NK-92 (cell line): ENCODE measurements around the gene SPACA7.

Experiments used
- DNase-seq: peaks from one replicate; lab custom pipeline; 2025; ENCODE audit not compliant: unreplicated experiment; lab: John Stamatoyannopoulos, UW

The SPACA7 gene

DNA sequence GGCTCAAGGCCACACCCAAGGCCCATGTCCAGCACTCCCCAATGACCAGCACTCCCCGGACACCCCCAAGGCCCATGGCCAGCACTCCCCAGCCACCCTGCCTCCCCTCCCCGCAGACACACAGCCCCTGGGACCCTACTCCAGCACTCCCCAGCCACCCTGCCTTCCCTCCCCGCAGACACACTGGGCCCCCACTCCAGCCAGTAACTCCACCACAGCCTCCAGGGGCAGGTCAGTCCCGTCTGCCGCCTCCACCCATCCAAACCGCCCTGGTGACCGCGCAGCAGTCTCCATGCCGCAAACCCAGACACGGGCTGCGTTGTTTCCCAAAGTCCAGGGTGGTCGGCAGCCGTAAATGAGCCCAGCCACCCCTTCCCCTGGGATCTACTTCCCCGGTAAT lies 70.7 kb downstream of the SPACA7 start:
- DNase-seq: no peak

GRCh38 chr13:112447306-112447705 lies 71.2 kb downstream of the SPACA7 start:
- DNase-seq: no peak

GRCh38 chr13:112447761-112448603 lies 71.8 kb downstream of the SPACA7 start:
- no peak for DNase-seq

GRCh38 chr13:112448621-112449544 lies 72.7 kb downstream of the SPACA7 start:
- no peak for DNase-seq

DNA sequence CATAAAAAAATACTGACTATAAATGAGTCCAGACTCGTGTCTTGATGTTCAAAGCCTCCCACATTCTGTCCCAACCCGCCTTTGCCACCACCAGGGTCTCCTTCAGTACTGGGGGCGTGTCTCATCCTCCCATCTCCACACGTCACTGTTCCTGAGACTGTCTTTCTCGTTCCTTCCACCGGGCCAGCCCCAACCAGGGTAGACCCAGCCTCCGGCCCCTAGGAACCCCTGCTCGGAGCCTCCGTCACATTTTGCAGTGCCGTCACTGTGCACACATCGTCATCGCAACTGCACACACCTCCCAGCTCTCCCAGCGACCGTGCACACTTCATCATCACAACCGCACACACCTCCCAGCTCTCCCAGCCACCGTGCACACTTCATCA lies 73.4 kb downstream of the SPACA7 start:
- DNase-seq: no peak

GRCh38 chr13:112450118-112450903 lies 74.2 kb downstream of the SPACA7 start:
- no peak for DNase-seq

GRCh38 chr13:112450904-112451240 lies 74.7 kb downstream of the SPACA7 start:
- no peak for DNase-seq

GRCh38 chr13:112451512-112452379 lies 75.6 kb downstream of the SPACA7 start:
- no peak for DNase-seq

GRCh38 chr13:112452380-112453206 lies 76.4 kb downstream of the SPACA7 start:
- no peak for DNase-seq

DNA sequence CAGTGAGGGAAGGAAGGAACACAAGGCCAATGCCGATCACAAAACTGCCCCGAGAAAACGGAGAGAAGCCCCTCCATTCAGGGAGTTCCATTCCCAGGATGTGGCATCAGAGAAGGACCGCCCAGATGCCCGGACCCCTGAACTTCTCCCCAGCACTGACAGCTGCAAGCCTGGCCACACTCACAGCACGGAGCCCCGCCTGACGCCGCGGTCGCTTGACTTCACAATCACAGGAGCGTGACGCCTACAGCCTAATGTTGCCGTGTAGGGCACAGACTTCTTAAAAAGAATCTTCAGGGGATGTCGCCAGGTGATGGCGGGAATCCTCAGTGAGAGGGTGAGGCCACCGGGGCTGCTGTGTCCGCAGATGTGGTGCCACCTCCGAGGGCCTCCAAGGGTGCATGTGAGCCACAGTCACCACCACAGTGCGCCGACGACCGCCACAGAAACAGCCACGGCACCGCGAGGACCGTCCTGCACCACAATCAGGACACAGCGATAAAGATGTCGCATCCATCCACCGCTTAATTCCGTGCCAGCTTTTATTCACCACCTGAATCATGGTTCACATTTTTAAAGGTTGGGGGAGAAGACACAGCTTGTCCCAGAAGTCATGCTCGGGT lies 77.2 kb downstream of the SPACA7 start:
- DNase-seq: no peak

DNA sequence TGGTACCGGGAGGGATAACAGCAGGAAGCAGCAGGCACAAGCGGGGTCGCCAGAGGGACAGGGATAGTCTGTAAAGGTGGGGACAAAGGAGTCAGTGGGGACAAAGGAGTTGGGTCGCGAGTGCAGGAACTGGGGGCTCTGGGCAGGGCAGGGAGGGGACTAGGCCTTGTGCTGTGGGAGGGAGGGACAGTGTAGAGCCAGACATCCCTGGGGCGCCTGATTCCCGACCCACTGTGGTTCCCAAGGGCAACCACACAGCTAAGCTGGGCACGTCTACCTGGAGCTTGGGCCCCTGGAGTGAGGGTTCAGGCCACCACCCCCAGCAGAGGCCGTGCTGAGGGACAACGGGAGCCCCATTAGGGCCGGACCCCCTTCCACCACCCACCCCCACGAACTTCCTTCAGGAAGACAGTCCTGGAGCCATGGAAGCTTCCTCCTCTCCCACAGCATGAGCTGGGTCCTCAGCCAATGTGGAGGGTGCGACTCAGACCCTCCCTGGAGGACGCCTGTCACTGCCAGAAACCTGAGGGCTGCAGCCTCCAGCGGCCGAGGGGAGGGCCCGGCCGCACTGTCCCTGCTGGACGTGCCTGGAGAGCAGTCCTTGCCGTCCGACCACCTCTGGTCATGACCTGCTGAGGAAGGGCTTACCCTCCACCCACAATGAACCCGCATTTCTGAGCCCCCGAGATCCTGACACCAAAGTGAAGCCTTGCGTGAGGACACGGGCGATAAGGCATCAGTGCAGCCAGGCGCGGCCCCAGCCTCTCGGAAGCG lies 77.9 kb downstream of the SPACA7 start:
- no peak for DNase-seq

DNA sequence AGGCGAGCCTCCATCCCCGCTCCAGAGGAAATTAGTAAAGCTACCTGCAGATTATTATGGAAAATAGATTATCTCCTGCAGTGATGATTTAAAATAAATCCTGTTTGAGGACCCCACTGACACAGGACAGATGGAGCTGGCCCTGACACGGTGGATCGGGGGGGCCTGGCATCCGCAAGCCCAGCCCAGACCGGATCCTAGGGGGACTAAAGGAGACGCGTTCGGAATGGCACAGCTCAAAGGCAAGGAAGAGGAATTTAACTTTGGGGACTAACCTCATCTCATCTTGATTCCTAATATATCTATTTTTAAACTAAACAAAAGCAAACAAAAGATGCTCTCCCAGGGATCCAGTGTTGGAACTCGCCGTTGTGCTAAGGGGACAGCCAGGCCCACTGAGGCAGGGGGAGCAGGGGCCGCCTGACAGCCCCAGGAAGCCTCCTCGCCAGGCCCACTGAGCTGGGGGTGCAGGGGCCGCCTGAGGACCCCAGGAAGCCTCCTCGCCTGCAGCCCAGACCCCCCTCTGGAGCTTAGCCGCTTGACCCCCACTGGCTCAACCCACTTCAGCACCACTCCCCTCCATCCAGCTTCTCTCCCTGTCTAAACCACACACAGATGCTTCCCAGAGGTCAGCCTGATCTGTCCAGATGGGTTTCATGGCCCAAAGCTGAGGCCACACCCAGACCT lies 78.6 kb downstream of the SPACA7 start:
- no peak for DNase-seq

DNA sequence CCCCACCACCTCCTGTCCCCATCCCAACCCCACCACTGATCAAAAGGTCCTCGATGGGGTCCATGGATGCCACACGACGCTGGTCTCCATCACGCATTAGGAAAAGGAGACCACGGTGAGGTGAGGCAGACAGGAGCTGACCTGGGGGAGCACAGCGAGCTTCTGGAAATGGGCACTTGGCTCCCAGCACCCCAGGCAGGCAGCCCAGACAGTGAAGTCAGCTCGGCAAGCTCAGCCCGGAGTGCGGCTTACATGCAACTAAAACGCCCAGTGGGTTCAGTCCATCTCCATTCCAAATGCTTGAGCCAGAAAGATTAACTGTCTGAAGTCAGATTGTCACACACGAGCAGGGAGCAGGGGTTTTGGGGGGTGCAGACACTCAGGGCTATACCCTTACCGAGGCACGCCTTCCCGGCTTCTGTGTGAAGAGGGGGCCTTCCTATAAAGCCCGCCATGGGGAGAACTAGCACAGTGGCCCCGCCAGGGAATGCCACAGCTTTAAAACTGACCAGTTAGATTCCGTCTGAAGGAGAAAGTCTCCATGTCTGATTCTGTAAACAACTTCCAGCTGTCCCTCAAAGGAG lies 79.4 kb downstream of the SPACA7 start:
- no peak for DNase-seq

GRCh38 chr13:112456138-112457056 lies 80.2 kb downstream of the SPACA7 start:
- no peak for DNase-seq

DNA sequence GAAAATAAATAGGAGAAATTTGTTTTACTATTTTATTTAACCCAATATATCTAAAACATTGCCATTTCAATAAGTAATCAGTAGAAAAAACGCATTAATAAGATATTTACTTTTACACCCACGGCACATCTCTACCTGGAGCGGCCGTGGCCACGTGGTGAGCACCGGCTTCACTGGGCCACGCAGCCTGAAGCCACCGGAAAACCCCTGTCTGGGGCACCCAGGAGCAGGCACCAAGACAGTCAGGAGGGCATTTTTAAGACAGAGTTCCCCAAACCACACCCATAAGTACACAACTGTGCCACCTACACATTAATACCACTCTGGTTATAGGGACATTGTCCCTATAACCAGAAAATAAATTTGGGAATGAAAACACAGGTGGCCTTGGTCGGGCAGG lies 80.9 kb downstream of the SPACA7 start:
- no peak for DNase-seq

DNA sequence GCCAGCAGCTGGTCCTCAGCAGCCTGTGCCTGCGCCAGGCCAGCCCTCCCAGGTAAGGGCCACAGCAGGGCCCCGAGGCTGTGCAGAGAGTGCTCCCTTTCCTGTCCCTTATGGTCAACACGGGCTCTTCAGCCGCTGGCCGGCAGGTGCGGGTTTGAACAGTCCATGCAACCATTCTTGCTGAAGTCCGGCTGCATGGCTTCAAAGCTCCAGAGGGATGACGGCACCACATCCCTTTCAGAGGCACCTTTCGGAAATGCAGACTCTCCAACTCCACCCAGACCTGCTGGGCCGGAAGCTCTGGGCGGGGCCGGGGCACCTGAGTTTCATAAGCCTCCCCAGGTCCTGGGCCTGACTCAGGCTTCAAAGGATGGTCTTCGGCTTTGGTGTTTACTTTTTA lies 81.3 kb downstream of the SPACA7 start:
- no peak for DNase-seq
